WTC11 (cell line): Measurements from ENCODE around the gene PNPO. TPM values are rescaled to one million over a fixed set of nuclear protein-coding genes. Genes with fewer than 3 reads are reported as not detected.

Experiments used
- AFF4 ChIP-seq: sonication (generic); formaldehyde crosslinking; IDR thresholded peaks from 2 replicates; pipeline ENCODE4 v1.8.1; 2023; ENCODE audit warnings: mild to moderate bottlenecking, missing genetic modification reagents, borderline replicate concordance
- ARID4B ChIP-seq: sonication (generic); formaldehyde crosslinking; IDR thresholded peaks from 2 replicates; pipeline ENCODE4 v1.8.0; 2023; ENCODE audit warnings: missing genetic modification reagents, mild to moderate bottlenecking, borderline replicate concordance
- CBFB ChIP-seq: sonication (generic); formaldehyde crosslinking; IDR thresholded peaks from 2 replicates; pipeline ENCODE4 v1.8.1; 2022; ENCODE audit warnings: mild to moderate bottlenecking, low read depth, missing genetic modification reagents
- CDX4 ChIP-seq: fragments of 250-450 bp; sonication (Bioruptor Pico); IDR thresholded peaks from 2 replicates; pipeline ENCODE4 v1.9.0; 2021; ENCODE audit warnings: moderate library complexity, mild to moderate bottlenecking, inconsistent platforms, borderline replicate concordance
- ETV6 ChIP-seq: sonication (generic); formaldehyde crosslinking; IDR thresholded peaks from 2 replicates; pipeline ENCODE4 v1.8.1; 2022; ENCODE audit warnings: mild to moderate bottlenecking, missing genetic modification reagents
- GRHL2 ChIP-seq: fragments of 250-450 bp; sonication (Bioruptor Pico); IDR thresholded peaks from 2 replicates; pipeline ENCODE4 v1.8.0; 2022; ENCODE audit warnings: mild to moderate bottlenecking, moderate library complexity; ENCODE audit not compliant: insufficient replicate concordance, severe bottlenecking
- KAT7 ChIP-seq: sonication (generic); formaldehyde crosslinking; IDR thresholded peaks from 2 replicates; pipeline ENCODE4 v1.8.1; 2023; ENCODE audit warnings: missing genetic modification reagents, mild to moderate bottlenecking, borderline replicate concordance
- MAX ChIP-seq: sonication (generic); formaldehyde crosslinking; IDR thresholded peaks from 2 replicates; pipeline ENCODE4 v1.8.0; 2022; ENCODE audit warnings: mild to moderate bottlenecking, missing genetic modification reagents
- NR1H2 ChIP-seq: sonication (generic); formaldehyde crosslinking; IDR thresholded peaks from 2 replicates; pipeline ENCODE4 v1.9.0; 2021; ENCODE audit warnings: mild to moderate bottlenecking, moderate library complexity, missing genetic modification reagents
- NR2C2 ChIP-seq: sonication (generic); formaldehyde crosslinking; IDR thresholded peaks from 2 replicates; pipeline ENCODE4 v1.8.0; 2022; ENCODE audit warnings: mild to moderate bottlenecking, missing genetic modification reagents
- OVOL2 ChIP-seq: fragments of 250-450 bp; sonication (Bioruptor Pico); IDR thresholded peaks from 2 replicates; pipeline ENCODE4 v1.9.0; 2021; ENCODE audit warnings: mild to moderate bottlenecking, borderline replicate concordance
- PRDM15 ChIP-seq: sonication (generic); formaldehyde crosslinking; IDR thresholded peaks from 2 replicates; pipeline ENCODE4 v1.8.0; 2022; ENCODE audit warnings: missing genetic modification reagents
- SMAD3 ChIP-seq: sonication (generic); formaldehyde crosslinking; IDR thresholded peaks from 2 replicates; pipeline ENCODE4 v1.8.0; 2022; ENCODE audit warnings: missing genetic modification reagents, mild to moderate bottlenecking, borderline replicate concordance
- SP1 ChIP-seq: sonication (generic); formaldehyde crosslinking; conservative IDR thresholded peaks from 2 replicates; pipeline ENCODE4 v1.8.1; 2022; ENCODE audit warnings: missing genetic modification reagents
- ZMAT4 ChIP-seq: fragments of 250-450 bp; sonication (Bioruptor Pico); IDR thresholded peaks from 2 replicates; pipeline ENCODE4 v1.9.0; 2021; ENCODE audit warnings: mild to moderate bottlenecking
- ZNF232 ChIP-seq: sonication (generic); formaldehyde crosslinking; IDR thresholded peaks from 2 replicates; pipeline ENCODE4 v1.8.0; 2022; ENCODE audit warnings: mild to moderate bottlenecking, missing genetic modification reagents
- ZNF263 ChIP-seq: sonication (generic); formaldehyde crosslinking; IDR thresholded peaks from 2 replicates; pipeline ENCODE4 v1.8.1; 2022; ENCODE audit warnings: low read depth, mild to moderate bottlenecking, moderate library complexity, missing genetic modification reagents
- ZNF281 ChIP-seq: sonication (generic); formaldehyde crosslinking; IDR thresholded peaks from 2 replicates; pipeline ENCODE4 v1.8.0; 2023; ENCODE audit warnings: mild to moderate bottlenecking, missing genetic modification reagents
- ZNF396 ChIP-seq: fragments of 250-450 bp; sonication (Bioruptor Pico); IDR thresholded peaks from 2 replicates; pipeline ENCODE4 v1.8.0; 2021; ENCODE audit warnings: mild to moderate bottlenecking, moderate library complexity, borderline replicate concordance
- ZNF423 ChIP-seq: fragments of 250-450 bp; sonication (Bioruptor Pico); IDR thresholded peaks from 2 replicates; pipeline ENCODE4 v2.1.2; 2022; ENCODE audit warnings: mild to moderate bottlenecking, moderate library complexity
- ZNF671 ChIP-seq: fragments of 250-450 bp; sonication (Bioruptor Pico); IDR thresholded peaks from 2 replicates; pipeline ENCODE4 v1.8.0; 2021; ENCODE audit warnings: mild to moderate bottlenecking
- total RNA-seq: library from RNA; stranded (reverse); gene quantifications from 3 replicates; pipeline ENCODE4 v1.2.3, GENCODE V29; 2021

The PNPO gene
- total RNA-seq, 1 experiment from 2014 or later, result 12.2 TPM

GRCh38 chr17:47895856-47896671 is 45.3 kb upstream of the PNPO start, which contains the start of gene SP2 (continued):
- TF ChIP-seq ETV6 (peak; percentile 70; the same call in 1 of the 2 replicates), OVOL2 (no peak), ZMAT4 (CRISPR knock-in tag) (no peak), ARID4B (CRISPR knock-in tag) (peak; percentile 56; the same call in 1 of the 2 replicates), NR2C2 (no peak), SMAD3 (CRISPR knock-in tag) (no peak), PRDM15 (CRISPR knock-in tag) (no peak), KAT7 (0 out of 2 replicates have a peak, but pooled peaks have one; percentile 59), ZNF263 (CRISPR knock-in tag) (0 out of 2 replicates have a peak, but pooled peaks have one; percentile 19), AFF4 (CRISPR knock-in tag) (no peak), ZNF423 (no peak), ZNF671 (no peak), CBFB (CRISPR knock-in tag) (no peak), ZNF396 (CRISPR knock-in tag) (no peak), CDX4 (CRISPR knock-in tag) (no peak), SP1 (CRISPR knock-in tag) (peak; percentile 92), MAX (CRISPR knock-in tag) (no peak; the same call in 1 of the 2 replicates), GRHL2 (CRISPR knock-in tag) (no peak), NR1H2 (CRISPR knock-in tag) (no peak), ZNF232 (CRISPR knock-in tag) (0 out of 2 replicates have a peak, but pooled peaks have one; percentile 47), ZNF281 (CRISPR knock-in tag) (no peak)
